Measurements from ENCODE around the gene SDHAF3.

SDHAF3 gene

GRCh38 chr7:97224316-97224715 lies 106.8 kb downstream of the SDHAF3 start:
- DNase-seq: no peak

GRCh38 chr7:97226541-97226940 lies 109.0 kb downstream of the SDHAF3 start:
- no peak for DNase-seq

Measured in T-helper 2 cell (primary cell).